Sigmoid colon (tissue), 7 donors: Measurements from ENCODE around the gene SVBP. TPM values are rescaled to one million over a fixed set of nuclear protein-coding genes. Genes with fewer than 3 reads are reported as not detected.

Experiments used
- DNase-seq: peaks from one replicate; pipeline ENCODE4 v3.0.0-alpha.2; 2019
- H3K27ac ChIP-seq, 4 donors: fragments of 200-600 bp; sonication (generic); one replicate each; pipeline ENCODE4 v1.5.1; 2016 to 2019; ENCODE audit warnings: mild to moderate bottlenecking in 1 of 4
- H3K27me3 ChIP-seq, 3 donors: fragments of 200-600 bp; sonication (generic); one replicate each; pipeline ENCODE4 v1.5.1; 2019; ENCODE audit warnings: mild to moderate bottlenecking in 1 of 3
- H3K36me3 ChIP-seq, 4 donors: fragments of 200-600 bp; sonication (generic); one replicate each; pipeline ENCODE4 v1.5.1; 2016 to 2019
- H3K4me1 ChIP-seq, 4 donors: fragments of 200-600 bp; sonication (generic); one replicate each; pipeline ENCODE4 v1.5.1; 2017 to 2019
- H3K4me3 ChIP-seq, 4 donors: fragments of 200-600 bp; sonication (generic); one replicate each; pipeline ENCODE4 v1.5.1; 2017 to 2019; ENCODE audit warnings: mild to moderate bottlenecking in 2 of 4, moderate library complexity in 1 of 4
- H3K9me3 ChIP-seq, 4 donors: fragments of 200-600 bp in 3 of 4; sonication (generic) in 3 of 4; one replicate each; pipeline versions ENCODE4 v1.5.1 to v1.6.1; 2013 to 2019
- EP300 ChIP-seq, 4 donors: sonication (generic); formaldehyde crosslinking; IDR thresholded peaks; one replicate each; pipeline ENCODE4 v1.6.1; 2017; ENCODE audit warnings: antibody characterized with exemption in 4 of 4
- POLR2A ChIP-seq, 2 donors: fragments of 450-650 bp; IDR thresholded peaks; one replicate each; pipeline ENCODE4 v1.6.1; 2016; ENCODE audit warnings: antibody characterized with exemption in 2 of 2, mild to moderate bottlenecking in 2 of 2, moderate library complexity in 2 of 2
- POLR2AphosphoS5 ChIP-seq, 4 donors: sonication (generic); formaldehyde crosslinking; IDR thresholded peaks; one replicate each; pipeline ENCODE4 v1.6.1; 2017; ENCODE audit warnings: antibody characterized with exemption in 4 of 4
- WGBS, 2 donors: extraction: QIAGEN DNeasy Blood & Tissue Kit; methylation state at CpG; one replicate each; pipeline ENCODE4 v1.1.7; 2013; 5-methylcytosine and 5-hydroxymethylcytosine counted together
- intact Hi-C: fragments of 100-400 bp; cut with DNase I; formaldehyde crosslinking; loops from one replicate; pipeline ENCODE4 v1.15.1; 2023
- polyA plus RNA-seq, 3 donors: library from polyadenylated mRNA; stranded (reverse); fragments of 200-250 nt; gene quantifications; one replicate each; pipeline ENCODE4 v1.2.3, GENCODE V29; 2013
- total RNA-seq, 4 donors: library from RNA; depleted of rRNA; stranded (reverse); fragments of >200 nt; gene quantifications; one replicate each; pipeline ENCODE4 v1.1.0, GENCODE V29; 2016
- TF ChIP-seq, protein P1 (sequence below), 4 experiments: fragments of 450-650 bp in 3 of 4; fragments of 200-600 bp in 1 of 4; IDR thresholded peaks; one replicate each; pipeline ENCODE4 v1.5.1; 2016 to 2019; ENCODE audit warnings: antibody characterized with exemption in 4 of 4, mild to moderate bottlenecking in 3 of 4, moderate library complexity in 2 of 4
- donor health status: healthy with polysubstance abuse.
- donor health status: Bipolar disorder and iron deficiency.
- donor health status: healthy.

Gene SVBP
- total and polyA plus RNA-seq, 7 donors, result 22.5 to 53.5 (median 36.1) TPM

DNA sequence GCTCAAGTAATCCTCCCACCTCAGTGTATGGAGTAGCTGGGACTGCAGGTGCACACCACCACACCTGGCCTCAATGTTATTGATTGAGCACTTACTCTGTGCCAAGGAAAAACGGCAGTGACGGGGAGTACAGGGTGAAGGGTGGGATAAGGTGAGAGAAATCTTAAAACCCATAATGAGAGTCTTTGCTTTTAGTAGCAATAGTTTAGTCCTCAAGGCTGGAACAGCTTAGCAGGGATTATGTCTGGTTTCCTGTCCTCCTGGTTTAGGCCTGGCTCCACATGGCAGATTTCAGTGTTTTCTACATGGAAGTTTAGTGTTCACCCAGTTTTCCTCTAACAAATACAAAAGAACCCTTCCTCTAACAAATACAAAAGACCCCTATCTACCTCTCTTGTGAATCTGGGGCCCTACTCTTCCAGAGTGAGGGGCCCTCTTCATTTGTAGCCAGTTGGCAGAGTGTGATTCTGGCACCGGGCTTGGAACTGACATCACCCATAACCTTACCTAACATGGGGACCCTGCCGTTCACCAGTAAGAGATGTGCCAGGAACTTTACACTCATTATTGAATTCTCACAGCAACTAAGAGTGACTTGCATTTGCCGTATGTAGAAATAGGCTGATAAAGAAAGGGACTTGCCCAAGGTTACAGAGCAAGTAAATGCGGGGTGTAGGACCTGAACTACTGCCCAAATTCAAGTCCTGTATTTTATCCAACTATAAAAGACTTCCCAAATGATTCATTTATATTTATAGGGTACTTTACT lies 36.1 kb upstream of the SVBP start:
- Histone ChIP-seq H3K9me3 (no peaks in the 10 kb centered on the region), H3K27ac (no peak overlapping the region), H3K4me1 (peaks cover 0 to 1% (median 0%) of the 10 kb centered on the region in 4 donors), H3K27me3 (no peaks in the 10 kb centered on the region), H3K4me3 (no peak overlapping the region), H3K36me3 (peaks cover 12 to 30% (median 13%) of the 10 kb centered on the region in 4 donors)
- WGBS, 2 donors, result 82 to 87% methylated on average over 6 of the region's 6 CpGs
- TF ChIP-seq POLR2AphosphoS5 (IDR thresholded peaks at IDR 0.05) (no peak), POLR2A (IDR thresholded peaks at IDR 0.05) (no peak), EP300 (IDR thresholded peaks at IDR 0.05) (no peak)
- TF ChIP-seq, protein P1, sequence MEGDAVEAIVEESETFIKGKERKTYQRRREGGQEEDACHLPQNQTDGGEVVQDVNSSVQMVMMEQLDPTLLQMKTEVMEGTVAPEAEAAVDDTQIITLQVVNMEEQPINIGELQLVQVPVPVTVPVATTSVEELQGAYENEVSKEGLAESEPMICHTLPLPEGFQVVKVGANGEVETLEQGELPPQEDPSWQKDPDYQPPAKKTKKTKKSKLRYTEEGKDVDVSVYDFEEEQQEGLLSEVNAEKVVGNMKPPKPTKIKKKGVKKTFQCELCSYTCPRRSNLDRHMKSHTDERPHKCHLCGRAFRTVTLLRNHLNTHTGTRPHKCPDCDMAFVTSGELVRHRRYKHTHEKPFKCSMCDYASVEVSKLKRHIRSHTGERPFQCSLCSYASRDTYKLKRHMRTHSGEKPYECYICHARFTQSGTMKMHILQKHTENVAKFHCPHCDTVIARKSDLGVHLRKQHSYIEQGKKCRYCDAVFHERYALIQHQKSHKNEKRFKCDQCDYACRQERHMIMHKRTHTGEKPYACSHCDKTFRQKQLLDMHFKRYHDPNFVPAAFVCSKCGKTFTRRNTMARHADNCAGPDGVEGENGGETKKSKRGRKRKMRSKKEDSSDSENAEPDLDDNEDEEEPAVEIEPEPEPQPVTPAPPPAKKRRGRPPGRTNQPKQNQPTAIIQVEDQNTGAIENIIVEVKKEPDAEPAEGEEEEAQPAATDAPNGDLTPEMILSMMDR (IDR thresholded peaks at IDR 0.05), result no peak
- intact Hi-C loops, result no loop called here
- DNase-seq, result no peak

DNA sequence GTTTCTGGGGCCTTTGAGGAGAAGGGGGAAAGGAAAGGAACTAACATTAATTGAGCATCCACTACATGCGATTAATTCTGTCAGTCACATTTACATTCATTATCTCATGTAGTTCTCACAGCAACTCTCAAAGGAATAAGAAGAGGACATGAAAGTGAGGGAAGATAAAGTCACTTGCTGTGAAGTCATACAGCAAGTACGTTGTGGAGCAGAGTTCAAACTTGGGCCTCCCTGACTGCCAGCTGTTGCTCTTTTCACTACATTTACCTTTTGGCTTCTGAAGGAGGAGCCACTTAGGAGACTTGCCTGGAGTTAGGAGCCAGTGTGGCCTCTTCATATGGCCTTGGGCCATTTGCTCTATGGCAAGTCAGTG lies 35.4 kb upstream of the SVBP start:
- Histone ChIP-seq H3K36me3 (peaks cover 12 to 30% (median 13%) of the 10 kb centered on the region in 4 donors), H3K9me3 (no peaks in the 10 kb centered on the region), H3K4me1 (peaks cover 0 to 8% (median 0%) of the 10 kb centered on the region in 4 donors), H3K27me3 (no peaks in the 10 kb centered on the region), H3K4me3 (no peak overlapping the region), H3K27ac (no peak overlapping the region)
- TF ChIP-seq EP300 (IDR thresholded peaks at IDR 0.05) (no peak), POLR2AphosphoS5 (IDR thresholded peaks at IDR 0.05) (no peak), POLR2A (IDR thresholded peaks at IDR 0.05) (no peak)
- TF ChIP-seq, protein P1 (IDR thresholded peaks at IDR 0.05), result no peak
- no peak for DNase-seq
- WGBS, 2 donors, result 47 to 49% methylated on average over 2 of the region's 2 CpGs
- intact Hi-C loops, result no loop called here

GRCh38 chr1:42851960-42852607 lies 34.9 kb upstream of the SVBP start:
- Histone ChIP-seq H3K4me3 (no peak overlapping the region), H3K9me3 (no peaks in the 10 kb centered on the region), H3K4me1 (peaks cover 0 to 13% (median 2%) of the 10 kb centered on the region in 4 donors), H3K36me3 (peaks cover 12 to 30% (median 13%) of the 10 kb centered on the region in 4 donors), H3K27me3 (no peaks in the 10 kb centered on the region), H3K27ac (no peak overlapping the region)
- TF ChIP-seq, protein P1 (IDR thresholded peaks at IDR 0.05), result no peak
- TF ChIP-seq POLR2AphosphoS5 (IDR thresholded peaks at IDR 0.05) (no peak), EP300 (IDR thresholded peaks at IDR 0.05) (no peak), POLR2A (IDR thresholded peaks at IDR 0.05) (no peak)
- DNase-seq, result no peak
- intact Hi-C loops, result no loop called here
- 89 to 95% methylated on average over 2 of the region's 2 CpGs for WGBS, 2 donors

DNA sequence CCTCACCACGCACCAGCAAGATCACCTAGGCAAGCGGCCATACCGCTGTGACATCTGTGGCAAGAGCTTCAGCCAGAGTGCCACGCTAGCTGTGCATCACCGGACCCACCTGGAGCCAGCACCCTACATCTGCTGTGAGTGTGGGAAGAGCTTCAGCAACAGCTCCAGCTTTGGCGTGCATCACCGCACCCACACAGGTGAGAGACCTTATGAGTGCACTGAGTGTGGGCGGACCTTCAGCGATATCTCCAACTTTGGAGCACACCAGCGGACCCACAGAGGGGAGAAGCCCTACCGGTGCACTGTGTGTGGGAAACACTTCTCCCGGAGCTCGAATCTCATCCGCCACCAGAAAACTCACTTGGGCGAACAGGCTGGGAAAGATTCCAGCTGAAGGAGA lies 34.2 kb upstream of the SVBP start:
- Histone ChIP-seq H3K36me3 (peaks cover 12 to 30% (median 13%) of the 10 kb centered on the region in 4 donors), H3K4me1 (peaks cover 0 to 15% (median 4%) of the 10 kb centered on the region in 4 donors), H3K27me3 (no peaks in the 10 kb centered on the region), H3K27ac (no peak overlapping the region), H3K4me3 (no peak overlapping the region), H3K9me3 (no peaks in the 10 kb centered on the region)
- intact Hi-C loops, result no loop called here
- 93 to 98% methylated on average over 15 of the region's 15 CpGs for WGBS, 2 donors
- DNase-seq, result no peak
- TF ChIP-seq POLR2AphosphoS5 (IDR thresholded peaks at IDR 0.05) (no peak), POLR2A (IDR thresholded peaks at IDR 0.05) (no peak), EP300 (IDR thresholded peaks at IDR 0.05) (no peak)
- TF ChIP-seq, protein P1 (IDR thresholded peaks at IDR 0.05), result no peak
